GM21526 (cell line): Measurements from ENCODE around the gene ZNF266.
A peak's percentile ranks its signal among the peaks of the same experiment; 100 is the strongest.

Experiments
- ATAC-seq: cut with Tn5 transposase; IDR thresholded peaks from one replicate; pipeline ENCODE4 v1.9.1; 2021; ENCODE audit warnings: moderate library complexity; ENCODE audit not compliant: unreplicated experiment, low FRiP score

The ZNF266 gene

DNA sequence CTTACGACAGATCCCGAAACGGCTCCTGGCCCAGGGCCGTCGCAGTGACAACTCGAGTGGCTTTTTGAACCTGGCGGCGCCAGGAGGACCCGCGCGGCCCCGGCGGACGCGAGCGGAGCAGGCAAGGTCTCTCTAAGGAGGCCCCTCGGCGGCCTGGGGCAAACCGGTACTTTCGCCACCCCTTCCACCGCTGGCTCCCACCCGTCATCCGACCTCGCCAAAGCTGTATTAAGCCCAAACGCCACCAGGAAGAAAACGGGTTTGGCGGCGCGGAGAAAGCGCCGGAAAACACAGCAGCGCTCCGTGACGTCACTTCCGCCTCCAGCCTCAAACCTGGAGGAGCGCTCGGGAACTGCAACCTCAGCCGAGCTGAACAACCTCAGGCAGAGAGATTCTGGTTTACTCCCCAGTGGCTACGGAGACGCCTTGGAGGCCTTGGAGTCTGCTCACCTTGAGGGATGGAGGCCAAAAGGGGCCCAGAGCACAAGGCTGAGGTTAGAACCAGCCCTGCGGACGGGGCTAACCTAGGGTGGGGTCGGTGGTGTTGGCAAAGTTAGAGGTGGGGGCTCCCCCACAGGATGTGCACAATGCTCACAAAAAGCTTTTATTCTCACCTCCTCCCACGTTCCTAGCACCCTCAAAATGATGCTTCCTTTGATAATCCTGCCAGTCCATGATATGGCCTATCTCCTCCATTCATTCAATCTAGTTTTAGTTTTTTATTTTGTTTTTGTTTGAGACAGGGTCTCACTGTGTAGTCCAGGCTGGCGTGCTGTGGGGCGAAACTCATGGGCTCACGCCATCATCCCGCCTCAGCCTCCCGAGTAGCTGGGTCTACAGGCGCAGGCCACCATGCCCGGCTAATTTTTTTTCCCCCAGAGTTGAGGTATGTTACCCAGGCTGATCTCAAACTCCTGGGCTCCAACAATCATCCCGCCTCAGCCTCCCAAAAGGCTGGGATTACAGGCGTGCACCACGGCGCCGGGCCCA is at the start of gene ZNF266:
TSS of gene ZNF266 (minus strand) at position 295 of the 990 bp plus-strand sequence. CDS start 15,484 bp downstream, outside the sequence.
- peak; percentile 87 for ATAC-seq

DNA sequence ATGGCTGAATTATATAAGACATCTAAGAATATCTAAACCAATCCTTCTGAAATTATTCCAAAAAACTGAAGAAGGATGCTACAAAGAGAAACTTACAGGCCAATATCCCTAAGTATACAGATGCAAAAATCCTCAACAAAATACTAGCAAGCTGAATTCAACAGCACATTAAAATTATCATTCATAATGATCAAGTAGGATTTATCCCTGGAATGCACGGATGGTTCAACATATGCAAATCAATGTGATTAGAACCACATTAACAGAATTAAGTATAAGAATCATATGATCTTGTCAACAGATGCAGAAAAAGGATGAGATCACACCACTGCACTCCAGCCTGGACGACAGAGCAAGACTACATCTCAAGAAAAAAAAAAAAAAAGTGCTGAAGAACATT is 49.8 kb upstream of the ZNF266 start:
- no peak for ATAC-seq

DNA sequence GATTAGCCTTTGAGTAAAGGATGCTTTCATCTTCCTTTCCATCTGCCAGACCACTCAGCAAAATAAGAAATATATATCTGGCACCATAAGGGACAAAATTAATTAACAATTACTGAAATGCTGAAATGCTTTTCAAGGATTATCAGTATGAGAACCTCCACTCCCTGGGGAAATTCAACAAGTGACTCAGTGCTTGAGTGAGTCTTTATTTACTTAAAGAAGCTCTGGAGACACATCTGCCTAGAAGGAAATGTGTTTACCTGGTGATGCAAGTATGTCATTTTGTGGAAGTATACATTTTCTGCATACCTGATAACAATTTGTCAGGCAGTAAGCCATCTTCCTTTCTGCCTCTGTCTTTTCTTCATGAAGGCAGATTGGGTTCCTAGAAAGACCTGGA is 39.6 kb upstream of the ZNF266 start:
- no peak for ATAC-seq

DNA sequence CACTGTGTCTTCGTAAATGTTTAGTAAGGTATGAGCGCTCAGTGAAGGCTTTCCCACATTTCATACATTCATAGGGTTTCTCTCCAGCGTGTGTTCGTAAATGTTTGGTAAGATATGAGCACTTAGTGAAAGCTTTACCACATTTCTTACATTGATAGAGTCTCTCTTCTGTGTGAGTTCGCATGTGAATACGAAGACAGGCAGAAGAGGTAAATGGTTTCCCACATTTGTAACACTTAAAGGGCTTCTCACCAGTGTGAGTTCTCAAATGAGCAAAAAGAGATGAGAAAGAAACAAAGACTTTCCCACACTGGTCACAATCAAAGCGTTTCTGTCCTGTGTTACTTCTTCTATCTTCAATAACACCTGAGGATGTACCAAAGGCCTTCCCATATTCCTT is 31.8 kb upstream of the ZNF266 start:
- ATAC-seq: no peak

DNA sequence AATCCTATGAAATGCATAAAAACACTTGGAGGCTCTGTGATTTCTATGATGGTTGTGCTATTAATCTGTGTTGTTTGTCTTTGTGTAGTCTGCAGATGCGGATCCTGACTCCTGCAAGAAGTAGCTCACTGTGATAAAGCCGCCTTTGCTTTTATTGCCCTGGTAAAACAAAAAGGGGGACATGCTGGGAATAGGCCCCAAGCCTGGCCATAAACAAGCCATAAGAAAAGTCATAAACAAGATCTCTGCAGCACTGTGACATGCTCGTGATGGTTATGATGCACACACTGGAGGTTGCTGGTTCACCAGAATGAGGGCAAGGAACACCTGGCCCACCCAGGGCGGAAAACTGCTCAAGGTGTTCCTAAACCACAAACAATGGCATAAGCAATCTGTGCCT is 26.6 kb upstream of the ZNF266 start:
- no peak for ATAC-seq

DNA sequence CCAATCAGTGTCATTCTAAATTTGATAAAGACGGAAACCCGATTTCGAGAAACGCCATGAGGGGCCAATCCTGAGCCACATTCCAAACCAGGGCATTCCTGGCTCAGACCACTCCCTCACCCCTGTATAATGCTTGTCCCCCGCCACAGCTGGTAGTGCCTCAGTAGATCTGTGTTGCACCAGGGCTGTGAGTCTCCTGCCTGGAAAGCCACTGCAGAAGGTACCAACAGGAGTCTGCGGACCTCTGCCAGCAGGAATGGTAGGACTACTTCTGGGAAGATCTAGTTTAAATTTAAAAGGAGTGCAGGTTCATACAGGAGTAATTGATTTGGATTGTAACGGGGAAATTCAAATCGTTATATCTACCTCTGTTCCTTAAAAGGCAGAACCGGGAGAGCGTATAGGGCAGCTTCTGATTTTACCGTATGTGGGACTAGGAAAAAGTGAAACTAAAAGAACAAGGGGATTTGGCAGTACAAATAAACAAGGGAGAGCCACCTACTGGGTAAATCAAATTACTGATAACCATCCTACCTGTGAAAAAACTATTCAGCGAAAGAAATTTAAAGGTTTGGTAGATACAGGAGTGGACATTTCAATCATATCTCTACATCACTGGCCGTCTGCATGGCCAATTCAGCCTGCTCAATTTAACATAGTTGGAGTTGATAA is 20.8 kb upstream of the ZNF266 start:
- ATAC-seq: no peak

DNA sequence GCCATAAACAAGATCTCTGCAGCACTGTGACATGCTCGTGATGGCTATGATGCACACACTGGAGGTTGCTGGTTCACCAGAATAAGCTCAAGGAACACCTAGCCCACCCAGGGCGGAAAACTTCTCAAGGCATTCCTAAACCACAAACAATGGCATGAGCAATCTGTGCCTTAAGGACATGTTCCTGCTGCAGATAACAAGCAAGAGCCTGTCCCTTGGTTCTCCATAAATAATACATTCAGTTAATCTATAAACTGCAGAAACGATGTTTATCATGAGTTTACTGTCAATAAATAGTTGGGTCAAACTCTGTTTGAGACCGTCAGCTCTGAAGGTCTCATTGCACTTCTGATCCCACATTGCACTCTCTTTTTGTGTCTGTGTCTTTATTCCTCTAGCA is 18.6 kb upstream of the ZNF266 start:
- no peak for ATAC-seq

DNA sequence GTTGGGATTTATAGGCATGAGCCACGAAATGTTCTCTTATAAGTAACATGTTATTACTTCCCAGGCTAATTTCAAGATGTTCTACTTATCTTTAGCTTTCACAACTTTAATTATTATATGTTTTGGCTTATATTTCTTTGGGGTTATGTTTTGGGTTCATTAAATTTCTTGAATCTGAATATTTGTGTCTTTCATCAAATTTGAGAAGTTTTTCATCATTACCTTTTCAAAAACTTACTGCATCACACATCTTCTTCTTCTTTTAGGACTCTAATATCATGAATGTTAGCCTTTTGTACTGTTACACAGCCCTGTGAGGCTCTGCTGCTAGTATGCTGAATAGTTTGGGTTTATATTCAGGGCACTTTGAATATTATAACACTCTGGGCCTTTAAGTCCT is 9.7 kb upstream of the ZNF266 start:
- ATAC-seq: no peak

DNA sequence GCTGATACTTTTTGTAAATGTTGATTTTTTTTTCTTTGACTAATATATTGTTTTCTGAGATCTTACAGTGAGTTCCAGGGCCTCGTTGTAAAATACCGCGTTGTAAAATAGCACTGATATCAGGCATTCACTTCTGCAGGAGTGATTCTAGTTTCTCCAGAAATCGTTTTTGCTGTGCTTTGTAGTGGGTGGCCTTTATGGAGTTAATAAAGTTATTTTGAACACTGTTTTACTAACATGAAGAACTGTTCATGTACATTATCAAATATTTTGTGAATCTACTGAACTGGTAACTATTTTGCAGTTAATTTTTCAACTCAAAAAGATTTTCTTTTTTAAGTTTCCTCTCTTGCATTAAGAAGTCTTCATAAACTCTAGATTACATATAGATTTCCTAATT is 985 bp upstream of the ZNF266 start:
- ATAC-seq: no peak

DNA sequence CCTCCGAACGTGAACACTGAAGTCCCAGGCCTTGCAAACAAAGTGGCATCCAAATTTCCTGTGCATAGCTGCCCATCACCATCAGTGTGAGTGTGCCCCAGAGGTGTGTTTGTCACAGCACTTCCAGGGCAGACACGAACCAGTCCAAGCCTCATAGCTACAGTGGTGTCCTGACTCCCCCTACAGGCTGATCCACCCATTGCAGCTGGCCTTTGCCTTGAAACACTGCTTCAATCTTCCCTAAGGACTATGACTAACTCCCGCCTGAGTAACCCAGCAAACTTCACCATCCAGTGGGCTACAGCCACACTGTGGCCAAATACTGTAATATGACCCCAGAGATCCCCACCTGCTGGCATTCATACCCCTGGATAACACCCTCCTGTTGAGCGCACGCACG is 3.9 kb downstream of the ZNF266 start:
- no peak for ATAC-seq

DNA sequence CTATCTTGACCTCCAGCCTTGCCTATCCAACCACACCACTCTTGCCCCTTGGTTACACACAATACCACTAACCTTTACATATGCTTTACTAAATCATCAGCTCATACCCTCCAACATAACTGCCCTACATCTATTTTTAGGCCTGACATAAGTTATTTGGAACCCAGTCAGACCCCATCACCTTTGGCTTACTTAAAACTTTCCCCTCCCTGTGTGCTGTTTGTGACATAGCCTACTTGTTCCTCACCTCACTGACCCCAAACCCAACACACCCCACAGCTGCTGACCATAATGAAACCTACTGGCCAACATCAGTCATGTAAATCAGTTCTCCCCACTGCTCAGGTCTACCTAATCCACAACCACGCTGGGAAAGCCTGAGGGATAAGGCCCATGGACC is 4.9 kb downstream of the ZNF266 start:
- ATAC-seq: no peak

DNA sequence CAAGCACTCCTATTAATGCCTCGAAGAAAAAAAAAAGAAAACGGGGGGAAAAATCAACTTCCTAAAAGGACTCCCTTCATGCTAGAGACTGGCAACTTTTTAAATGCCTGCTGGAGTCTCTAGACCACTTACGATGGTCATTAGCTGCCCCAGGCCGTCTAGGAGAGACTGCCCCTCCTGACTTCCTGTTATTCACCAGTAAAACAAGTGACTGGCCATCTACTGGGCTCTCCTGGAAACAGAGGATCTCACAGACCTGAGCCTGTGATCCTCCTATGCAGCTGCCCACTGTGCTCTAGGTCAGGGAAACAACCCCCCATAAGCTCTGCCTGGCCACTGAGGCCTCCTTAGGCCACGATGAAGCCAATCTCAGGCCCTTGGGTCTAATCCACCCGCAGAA is 7.4 kb downstream of the ZNF266 start:
- no peak for ATAC-seq

DNA sequence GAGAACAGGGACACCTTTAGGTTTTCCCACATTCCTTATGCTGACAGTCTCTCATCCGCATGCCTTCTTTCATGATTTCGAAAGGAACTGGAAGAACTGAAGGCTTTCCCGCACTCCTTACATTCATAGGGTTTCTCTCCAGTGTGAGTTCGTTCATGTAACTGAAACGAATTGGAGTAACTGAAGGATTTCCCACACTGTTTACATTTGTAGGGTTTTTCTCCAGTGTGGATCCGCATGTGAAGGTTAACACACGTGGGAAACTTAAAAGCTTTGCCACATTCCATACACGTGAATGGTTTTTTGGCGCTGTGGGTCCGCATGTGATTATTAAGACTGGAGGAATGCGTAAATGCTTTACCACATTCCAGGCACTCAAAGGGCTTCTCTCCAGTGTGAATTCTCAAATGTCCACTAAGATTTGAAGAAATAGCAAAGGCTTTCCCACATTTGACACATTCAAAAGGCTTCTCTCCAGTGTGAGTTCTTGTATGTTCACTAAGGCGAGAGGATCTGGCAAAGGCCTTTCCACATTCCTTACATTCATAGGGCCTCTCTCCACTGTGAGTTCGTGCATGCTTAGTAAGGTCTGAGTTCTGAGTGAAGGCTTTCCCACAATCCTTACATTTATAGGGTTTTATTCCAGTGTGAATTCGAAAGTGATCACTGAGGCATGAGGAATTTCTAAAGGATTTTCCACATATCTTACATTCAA is 22.0 kb downstream of the ZNF266 start:
- ATAC-seq: no peak

DNA sequence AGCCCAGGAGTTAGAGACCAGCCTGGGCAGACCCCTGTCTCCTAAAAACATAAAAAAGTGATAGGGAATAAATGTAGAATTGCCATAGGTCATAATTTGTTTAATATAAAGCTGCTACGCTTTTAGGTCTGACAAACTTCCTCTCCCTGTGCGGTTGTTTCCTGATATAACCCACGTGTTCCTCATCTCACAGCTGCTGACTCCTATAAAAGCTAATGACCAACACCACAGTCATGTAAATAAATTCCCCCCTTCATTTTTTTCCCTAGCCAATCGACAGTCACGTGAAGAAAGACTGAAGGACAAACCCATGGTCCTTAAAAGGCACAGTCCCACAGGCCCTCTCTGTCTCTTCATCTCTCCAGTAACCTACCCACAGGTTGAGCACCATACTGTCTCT is 27.5 kb downstream of the ZNF266 start:
- ATAC-seq: no peak

DNA sequence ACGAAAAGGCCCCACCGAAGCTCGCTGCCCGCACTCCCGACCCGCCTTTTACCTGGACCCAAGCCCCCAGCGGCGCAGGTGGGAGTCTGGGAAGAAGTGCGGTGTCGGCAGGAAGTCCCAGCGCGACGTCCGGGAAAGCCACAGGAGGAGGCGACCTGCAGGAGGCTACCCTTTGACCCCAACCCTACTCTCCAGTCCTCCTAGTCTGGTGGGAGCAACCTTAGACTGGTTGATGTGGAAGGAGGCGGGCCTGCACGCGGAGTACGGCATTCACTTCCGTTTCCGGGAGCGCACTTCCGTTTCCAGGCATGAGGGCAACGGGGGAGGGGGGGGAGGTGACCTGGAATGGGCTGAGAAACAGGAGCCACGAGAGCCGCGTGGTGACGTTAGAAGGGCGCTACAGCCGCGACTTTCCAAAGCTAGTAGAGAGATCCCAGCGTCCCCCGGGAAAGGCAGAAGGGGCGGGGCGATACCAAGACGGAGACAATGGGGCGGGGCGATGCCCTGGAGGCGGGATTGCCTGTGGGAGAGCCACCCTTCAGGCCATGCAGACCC is 28.5 kb downstream of the ZNF266 start:
- no peak for ATAC-seq

DNA sequence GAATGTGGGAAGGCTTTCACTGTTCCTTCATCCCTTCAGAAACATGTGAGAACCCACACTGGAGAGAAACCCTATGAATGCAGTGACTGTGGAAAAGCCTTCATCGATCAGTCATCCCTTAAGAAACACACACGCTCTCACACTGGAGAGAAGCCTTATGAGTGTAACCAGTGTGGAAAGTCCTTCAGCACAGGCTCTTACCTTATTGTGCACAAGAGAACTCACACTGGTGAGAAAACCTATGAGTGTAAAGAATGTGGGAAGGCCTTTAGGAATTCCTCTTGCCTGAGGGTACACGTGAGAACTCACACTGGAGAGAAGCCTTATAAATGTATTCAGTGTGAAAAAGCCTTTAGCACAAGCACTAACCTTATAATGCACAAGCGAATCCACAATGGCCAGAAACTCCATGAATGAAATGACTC is 54.0 kb downstream of the ZNF266 start:
- ATAC-seq: no peak

DNA sequence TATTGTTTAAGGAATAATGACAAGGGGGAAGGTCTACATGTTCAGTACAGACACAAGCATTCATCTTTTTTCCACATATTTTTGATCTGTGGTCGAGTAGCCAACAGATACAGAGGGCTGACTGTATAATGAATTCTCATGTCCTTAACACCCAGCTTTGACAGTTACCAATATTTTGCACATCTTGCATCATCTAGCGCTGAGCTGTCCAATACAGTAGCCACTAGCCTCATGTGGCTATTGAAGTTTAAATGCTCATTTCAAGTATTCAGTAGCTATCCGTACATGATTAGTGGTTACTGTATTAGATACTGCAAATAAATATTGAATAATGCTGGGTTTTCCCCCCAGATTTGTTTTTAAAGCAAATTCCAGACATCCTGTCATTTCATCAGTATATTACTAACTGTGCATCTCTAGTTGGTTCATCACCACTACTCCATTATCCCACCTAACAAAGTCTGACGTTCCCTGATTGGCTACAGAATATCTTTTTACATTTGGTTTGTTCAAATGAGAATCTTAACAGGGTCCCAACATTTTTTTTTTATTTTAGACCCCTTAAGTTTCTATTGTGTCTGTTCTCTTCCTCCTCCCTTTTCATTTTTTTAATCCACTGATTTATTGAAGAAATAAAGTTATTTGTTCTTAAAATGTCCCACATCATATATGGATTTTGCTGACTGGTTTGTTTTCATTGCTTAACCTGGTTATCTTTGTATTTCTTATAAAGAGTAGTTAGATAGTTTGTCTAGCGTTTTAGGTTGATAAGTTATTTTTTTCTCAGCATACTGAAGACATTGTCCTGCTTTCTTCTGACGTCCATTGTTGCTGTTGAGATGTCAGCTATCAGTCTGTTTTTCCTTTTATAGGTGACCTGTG is 64.4 kb downstream of the ZNF266 start:
- ATAC-seq: no peak

DNA sequence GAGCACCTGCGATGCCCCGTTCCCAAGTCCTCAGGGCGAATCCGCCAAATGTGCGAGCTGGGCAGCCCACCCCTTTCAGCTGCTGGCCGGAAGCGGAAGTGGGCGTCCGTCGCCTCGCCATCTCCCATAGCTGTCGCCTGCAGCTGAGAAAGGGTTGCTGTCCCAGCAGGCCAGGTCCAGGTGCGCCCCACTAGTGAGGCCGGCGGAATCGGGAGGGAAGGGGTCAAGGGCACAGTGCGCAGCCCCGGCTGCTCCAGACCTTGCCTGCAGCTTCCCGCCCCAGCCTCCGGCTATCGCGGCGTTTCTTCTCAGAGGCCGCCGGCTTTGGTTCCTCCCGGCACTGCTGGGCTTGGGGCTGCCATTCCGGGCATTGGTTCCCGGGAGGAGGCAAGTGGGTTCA is 72.5 kb downstream of the ZNF266 start, which contains the start of gene ZNF177:
TSS of gene ZNF177 (plus strand) at position 109 of the 400 bp plus-strand sequence. CDS start 15,299 bp downstream, outside the sequence.
- no peak for ATAC-seq
